BJ (cell line): Measurements from ENCODE around the gene DNAH14. TPM values are rescaled to one million over a fixed set of nuclear protein-coding genes. Genes with fewer than 3 reads are reported as not detected.

Experiments
- CTCF ChIA-PET: fragments of 350-600 bp; formaldehyde crosslinking; extraction: SDS; loops from one replicate; lab custom pipeline; 2021; ENCODE audit warnings: antibody characterized with exemption, inconsistent platforms; lab: Yijun Ruan, JAX
- POLR2A ChIA-PET: fragments of 300-600 bp; sonication (Branson Sonifier 250); formaldehyde crosslinking; extraction: SDS; loops from one replicate; lab custom pipeline; 2021; ENCODE audit warnings: antibody characterized with exemption; lab: Charles Lee
- DNase-seq: peaks from one replicate; pipeline ENCODE4 v3.0.0-alpha.2; 2011; ENCODE audit warnings: low read depth
- H3K27me3 ChIP-seq: 2 replicates; pipeline ENCODE4 v1.6.0; 2011; ENCODE audit warnings: low read length; ENCODE audit not compliant: control insufficient read depth, insufficient read depth
- H3K36me3 ChIP-seq: 2 replicates; pipeline ENCODE4 v1.5.1; 2011; ENCODE audit warnings: low read length; ENCODE audit not compliant: control insufficient read depth, insufficient read depth
- H3K4me3 ChIP-seq: 2 replicates; pipeline ENCODE4 v1.5.1; 2011; ENCODE audit warnings: low read depth, mild to moderate bottlenecking, control low read depth, low read length
- polyA plus RNA-seq: library from polyadenylated mRNA; depleted of rRNA; stranded (reverse); fragments of >200 nt; gene quantifications from 2 replicates; pipeline ENCODE4 v1.2.3, GENCODE V29; 2011
- TF ChIP-seq, protein P1 (sequence below): IDR thresholded peaks from 2 replicates; pipeline ENCODE4 v1.5.1; 2011; ENCODE audit warnings: low read depth, mild to moderate bottlenecking, control low read depth, inconsistent platforms, low read length, moderate library complexity; ENCODE audit not compliant: insufficient read depth

Gene DNAH14
- polyA plus RNA-seq, 1 experiment: 1.6 TPM

- POLR2A ChIA-PET: no interaction called here
- no peak for DNase-seq
- H3K27me3 ChIP-seq: peaks cover 4% of the 10 kb centered on the region
- CTCF ChIA-PET: no interaction called here
- TF ChIP-seq, protein P1, sequence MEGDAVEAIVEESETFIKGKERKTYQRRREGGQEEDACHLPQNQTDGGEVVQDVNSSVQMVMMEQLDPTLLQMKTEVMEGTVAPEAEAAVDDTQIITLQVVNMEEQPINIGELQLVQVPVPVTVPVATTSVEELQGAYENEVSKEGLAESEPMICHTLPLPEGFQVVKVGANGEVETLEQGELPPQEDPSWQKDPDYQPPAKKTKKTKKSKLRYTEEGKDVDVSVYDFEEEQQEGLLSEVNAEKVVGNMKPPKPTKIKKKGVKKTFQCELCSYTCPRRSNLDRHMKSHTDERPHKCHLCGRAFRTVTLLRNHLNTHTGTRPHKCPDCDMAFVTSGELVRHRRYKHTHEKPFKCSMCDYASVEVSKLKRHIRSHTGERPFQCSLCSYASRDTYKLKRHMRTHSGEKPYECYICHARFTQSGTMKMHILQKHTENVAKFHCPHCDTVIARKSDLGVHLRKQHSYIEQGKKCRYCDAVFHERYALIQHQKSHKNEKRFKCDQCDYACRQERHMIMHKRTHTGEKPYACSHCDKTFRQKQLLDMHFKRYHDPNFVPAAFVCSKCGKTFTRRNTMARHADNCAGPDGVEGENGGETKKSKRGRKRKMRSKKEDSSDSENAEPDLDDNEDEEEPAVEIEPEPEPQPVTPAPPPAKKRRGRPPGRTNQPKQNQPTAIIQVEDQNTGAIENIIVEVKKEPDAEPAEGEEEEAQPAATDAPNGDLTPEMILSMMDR: no peak
- no peak overlapping the region for H3K4me3 ChIP-seq
- H3K36me3 ChIP-seq: no peaks in the 10 kb centered on the region
Measured at GRCh38 chr1:225435487-225435886, 506.0 kb downstream of the DNAH14 start.

DNA sequence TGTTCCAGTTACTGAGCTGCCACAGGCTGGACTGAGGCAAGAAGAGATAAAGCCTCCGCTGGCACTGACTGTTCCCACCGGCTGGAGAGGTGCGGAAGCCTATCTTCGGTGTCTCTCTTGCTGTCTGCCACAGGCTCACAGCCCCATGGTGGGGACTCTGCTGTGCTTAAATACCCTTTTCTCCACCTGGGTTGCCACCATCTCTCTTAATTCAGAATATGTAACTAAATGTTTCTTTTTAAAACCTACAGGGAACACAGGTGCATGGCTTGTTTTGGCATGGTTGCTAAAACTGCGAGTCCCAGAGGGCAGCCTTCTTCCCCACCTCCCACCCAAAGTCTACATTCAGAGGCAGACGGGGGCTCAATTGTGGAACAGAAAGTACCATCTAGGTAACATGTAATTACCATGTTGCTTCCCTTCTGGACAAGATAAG lies 506.5 kb downstream of the DNAH14 start:
- CTCF ChIA-PET: no interaction called here
- Histone ChIP-seq H3K4me3 (no peak overlapping the region), H3K27me3 (peaks cover 4% of the 10 kb centered on the region), H3K36me3 (no peaks in the 10 kb centered on the region)
- DNase-seq: no peak
- POLR2A ChIA-PET: no interaction called here
- TF ChIP-seq, protein P1: no peak

DNA sequence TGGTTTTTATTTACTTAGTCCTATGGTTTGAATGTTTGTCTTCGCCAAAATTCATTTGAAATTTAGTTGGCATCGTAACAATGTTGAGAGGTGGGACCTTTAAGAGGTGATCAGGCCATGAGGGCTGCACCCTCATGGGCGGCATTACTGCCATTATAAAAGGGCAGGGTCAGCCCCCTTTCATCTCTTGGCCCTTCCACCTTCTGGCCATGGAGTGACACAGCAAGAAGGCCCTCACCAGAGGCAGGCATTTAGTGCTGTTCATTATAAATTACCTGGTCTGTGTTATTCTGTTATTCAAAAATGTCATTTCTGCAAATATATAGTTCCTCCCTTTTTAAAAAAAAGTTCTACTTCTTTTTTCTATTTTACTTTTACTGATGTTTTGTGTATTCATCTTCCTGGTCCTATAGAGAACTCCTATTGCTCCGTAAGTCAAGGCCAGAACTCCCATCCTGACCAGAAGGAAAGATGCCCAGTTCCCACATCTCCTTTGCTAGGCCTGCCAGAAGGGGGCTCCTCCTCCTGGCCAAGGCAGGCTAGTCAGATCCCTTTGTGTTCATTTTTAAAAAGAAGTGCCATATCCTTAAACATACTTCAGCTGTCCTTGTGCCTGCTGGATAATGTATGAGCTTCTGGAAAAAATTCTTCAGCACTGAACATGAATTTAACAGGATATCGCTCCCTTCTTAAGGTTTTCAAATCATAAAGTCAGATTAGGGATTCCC lies 508.4 kb downstream of the DNAH14 start:
- H3K4me3 ChIP-seq: no peak overlapping the region
- H3K27me3 ChIP-seq: peaks cover 6% of the 10 kb centered on the region
- POLR2A ChIA-PET: no interaction called here
- H3K36me3 ChIP-seq: no peaks in the 10 kb centered on the region
- TF ChIP-seq, protein P1: peak; percentile 58
- CTCF ChIA-PET: interaction anchor here (1.2 kb wide), 1 partner anchor 10 kb away, joined by 4 read pairs; the partner anchor contains the start of gene LBR
- DNase-seq: no peak

DNA sequence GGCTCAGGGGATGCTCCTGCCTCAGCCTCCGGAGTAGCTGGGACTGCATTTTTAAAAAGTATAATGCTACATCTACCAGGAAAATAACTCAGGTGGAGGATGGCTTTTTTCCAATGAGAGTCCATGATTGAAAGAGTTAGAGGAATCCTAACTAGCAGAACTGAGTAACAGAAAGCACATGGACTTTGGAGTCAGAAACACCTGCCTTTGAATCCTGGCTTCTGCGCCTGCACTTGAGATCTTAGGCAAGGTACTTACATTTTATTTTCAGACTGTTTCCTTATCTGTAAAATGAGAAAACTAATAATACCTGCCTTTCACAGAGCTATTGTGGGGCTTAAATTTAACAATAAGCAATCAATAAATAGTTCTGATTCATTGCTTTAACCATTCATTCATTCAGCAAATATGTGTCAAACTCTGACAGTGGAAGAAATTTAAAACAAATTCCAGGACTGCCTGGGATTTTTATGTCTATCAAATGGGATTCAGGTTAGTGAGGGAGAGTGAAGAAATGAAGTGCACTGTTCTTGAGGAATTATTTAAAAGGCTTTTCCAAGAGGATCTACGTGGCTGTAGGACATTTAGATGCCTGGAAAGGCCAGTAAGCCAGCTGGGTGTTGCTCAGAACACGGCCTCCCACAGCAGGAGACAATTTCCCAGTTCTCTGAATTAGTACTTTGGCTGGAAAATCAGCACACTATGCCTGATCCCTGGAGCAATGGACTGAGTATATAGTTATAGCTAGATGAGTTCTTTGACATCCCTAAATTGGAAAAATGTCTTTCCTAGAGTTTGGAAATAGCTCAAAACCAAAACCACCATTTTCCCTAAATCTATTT lies 511.1 kb downstream of the DNAH14 start:
- Histone ChIP-seq H3K36me3 (no peaks in the 10 kb centered on the region), H3K4me3 (no peak overlapping the region), H3K27me3 (peaks cover 4% of the 10 kb centered on the region)
- ChIA-PET CTCF (interaction anchor here (1.2 to 1.6 kb wide), 4 partner anchors 8 to 121 kb away, joined by 3 to 6 read pairs (median 4); no protein-coding TSS in a partner anchor), POLR2A (no interaction called here)
- no peak for DNase-seq
- TF ChIP-seq, protein P1: no peak
